HG02588 (cell line): ENCODE measurements around the gene CMTM2.
"Not testable (repeated sequence)": the region's sequence is repeated elsewhere in the genome, so short reads cannot be mapped to it uniquely, and the experiment has no call there.

Experiments used
- ATAC-seq: cut with Tn5 transposase; IDR thresholded peaks from one replicate; pipeline ENCODE4 v1.9.1; 2021; ENCODE audit warnings: mild to moderate bottlenecking, moderate library complexity; ENCODE audit not compliant: unreplicated experiment

The CMTM2 gene

GRCh38 chr16:66627611-66628378 is 48.5 kb downstream of the CMTM2 start:
- ATAC-seq = not testable (repeated sequence)

GRCh38 chr16:66629856-66630255 is 50.6 kb downstream of the CMTM2 start:
- no peak for ATAC-seq

GRCh38 chr16:66630561-66631260 is 51.4 kb downstream of the CMTM2 start:
- not testable (repeated sequence) for ATAC-seq

- ATAC-seq = not testable (repeated sequence)
Observed at GRCh38 chr16:66631558-66631957, 52.3 kb downstream of the CMTM2 start.

GRCh38 chr16:66634527-66635196 is 55.4 kb downstream of the CMTM2 start:
- no peak for ATAC-seq

GRCh38 chr16:66635406-66635805 is 56.1 kb downstream of the CMTM2 start:
- ATAC-seq = no peak

GRCh38 chr16:66636199-66636598 is 56.9 kb downstream of the CMTM2 start:
- ATAC-seq = no peak

GRCh38 chr16:66637806-66638205 is 58.5 kb downstream of the CMTM2 start:
- ATAC-seq = no peak
